Immature natural killer cell (primary cell): ENCODE results near the gene RBL1. TPM values are rescaled to one million over a fixed set of nuclear protein-coding genes. Genes with fewer than 3 reads are reported as not detected.

ENCODE experiments used
- DNase-seq, 3 donors: peaks; one replicate each; pipeline ENCODE4 v3.0.0; 2022; ENCODE audit warnings: mixed read lengths in 1 of 3
- H3K27ac Mint-ChIP-seq, 6 donors: one replicate each; pipeline ENCODE4 v1.8.0; 2020; ENCODE audit warnings: mixed read lengths in 6 of 6, mild to moderate bottlenecking in 5 of 6, inconsistent platforms in 4 of 6, moderate library complexity in 3 of 6
- H3K27me3 Mint-ChIP-seq, 3 donors: one replicate each; pipeline ENCODE4 v1.8.0; 2020 to 2021; ENCODE audit warnings: low read depth in 3 of 3, mild to moderate bottlenecking in 3 of 3, mixed read lengths in 3 of 3, moderate library complexity in 3 of 3, inconsistent platforms in 1 of 3
- H3K36me3 Mint-ChIP-seq, 3 donors: one replicate each; pipeline ENCODE4 v1.8.0; 2020; ENCODE audit warnings: mixed read lengths in 3 of 3, inconsistent platforms in 2 of 3, mild to moderate bottlenecking in 2 of 3
- H3K4me1 Mint-ChIP-seq, 2 donors: one replicate each; pipeline ENCODE4 v1.8.0; 2020; ENCODE audit warnings: inconsistent platforms in 2 of 2, mild to moderate bottlenecking in 2 of 2, mixed read lengths in 2 of 2, moderate library complexity in 1 of 2
- H3K4me3 Mint-ChIP-seq, 5 donors: one replicate each; pipeline ENCODE4 v1.8.0; 2020; ENCODE audit warnings: mild to moderate bottlenecking in 5 of 5, mixed read lengths in 5 of 5, inconsistent platforms in 3 of 5, moderate library complexity in 3 of 5
- H3K9me3 Mint-ChIP-seq, 6 donors: one replicate each; pipeline ENCODE4 v1.8.0; 2020; ENCODE audit warnings: mild to moderate bottlenecking in 6 of 6, mixed read lengths in 6 of 6, inconsistent platforms in 4 of 6, moderate library complexity in 3 of 6
- polyA plus RNA-seq, 3 donors: library from polyadenylated mRNA; unstranded; fragments of 300-500 nt; fragmentation: Illumina TruSeq; gene quantifications; one replicate each; pipeline ENCODE4 v1.2.3, GENCODE V29; 2021

RBL1 gene
- polyA plus RNA-seq, 3 donors from 2014 or later = 2.9 to 11.1 (median 6.0) TPM

GRCh38 chr20:36950414-36951197 is 145.2 kb downstream of the RBL1 start:
- Mint-ChIP-seq H3K27ac (peak overlapping the region; percentile 86 to 96 (median 94)), H3K4me1 (peaks cover 59 to 64% of the 10 kb centered on the region in 2 donors), H3K27me3 (peaks cover 6 to 26% (median 10%) of the 10 kb centered on the region in 3 donors), H3K9me3 (no peaks in the 10 kb centered on the region), H3K36me3 (peaks cover 5 to 17% (median 14%) of the 10 kb centered on the region in 3 donors), H3K4me3 (peak overlapping the region; percentile 93 to 100 (median 98))
- peak; percentile 58 to 63 (median 63) for DNase-seq

Other genes starting within 250 kb of the RBL1 start
- under 1 TPM in 2 of 3 donors, not detected in 1; 0.38 to 0.55 TPM for gene TLDC2, start 219.9 kb downstream of the RBL1 start, polyA plus RNA-seq
- 100 to 1,000 TPM; 202 to 354 (median 297) TPM for gene SAMHD1, start 144.3 kb downstream of the RBL1 start, polyA plus RNA-seq
- gene RPN2, start 83.3 kb upstream of the RBL1 start, polyA plus RNA-seq = 100 to 1,000 TPM; 238 to 353 (median 312) TPM
- 1 to 10 TPM; 2.1 to 3.4 (median 2.6) TPM for gene MROH8, start 83.6 kb upstream of the RBL1 start, polyA plus RNA-seq
- not detected for gene GHRH, start 165.8 kb upstream of the RBL1 start, polyA plus RNA-seq
- 10 to 100 TPM in 2 of 3 donors, 1 to 10 TPM in 1; 9.6 to 26.0 (median 23.0) TPM for gene MANBAL, start 193.7 kb upstream of the RBL1 start, polyA plus RNA-seq